NCI-H2029 treated with DMSO at 0.1 percent for 48 hours (cell line): Measurements from ENCODE around the gene RUNX2.
"Not testable (repeated sequence)": the region's sequence is repeated elsewhere in the genome, so short reads cannot be mapped to it uniquely, and the experiment has no call there.

Source experiments
- DNase-seq: peaks from one replicate; lab custom pipeline; 2025; lab: John Stamatoyannopoulos, UW

The RUNX2 gene

DNA sequence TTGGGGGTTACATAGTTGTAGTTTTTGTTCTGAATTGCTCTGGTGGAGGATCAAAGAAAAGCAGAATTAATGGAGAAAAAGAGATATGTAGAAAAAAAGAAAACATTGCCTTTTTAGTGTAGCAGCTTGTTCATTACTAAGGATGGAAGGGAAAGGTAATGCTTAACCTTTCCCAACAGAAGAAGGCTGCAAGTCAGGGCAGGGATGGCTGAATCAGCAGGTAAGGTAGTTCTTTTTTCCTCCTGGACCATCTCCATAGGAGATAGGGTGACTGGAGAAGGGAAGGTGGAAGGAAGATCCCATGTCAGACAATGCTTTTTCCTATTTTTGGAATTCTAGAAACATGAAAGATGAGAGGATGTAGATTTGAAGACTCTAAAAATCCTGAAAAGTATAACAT, 129.0 kb downstream of the RUNX2 start:
- no peak for DNase-seq

DNA sequence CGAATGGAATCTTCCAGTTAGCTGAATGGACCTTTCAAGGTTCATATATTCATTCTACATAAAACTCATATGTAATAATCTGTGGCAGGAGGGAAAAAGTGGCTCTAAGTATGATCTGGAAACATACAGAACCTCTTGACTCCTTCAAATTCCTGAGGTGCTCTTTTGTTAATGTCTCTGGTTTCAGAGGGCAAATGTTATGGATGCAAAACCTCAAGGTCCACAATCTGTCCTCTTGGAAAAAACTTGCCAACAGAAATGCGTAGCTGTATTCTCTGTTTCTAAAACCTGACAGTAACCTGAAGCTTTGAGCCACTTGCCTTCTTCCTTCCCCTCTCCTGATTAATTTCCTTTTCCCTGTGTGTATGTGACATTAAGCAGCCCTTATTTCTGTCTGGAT, 130.5 kb downstream of the RUNX2 start:
- DNase-seq, result no peak

DNA sequence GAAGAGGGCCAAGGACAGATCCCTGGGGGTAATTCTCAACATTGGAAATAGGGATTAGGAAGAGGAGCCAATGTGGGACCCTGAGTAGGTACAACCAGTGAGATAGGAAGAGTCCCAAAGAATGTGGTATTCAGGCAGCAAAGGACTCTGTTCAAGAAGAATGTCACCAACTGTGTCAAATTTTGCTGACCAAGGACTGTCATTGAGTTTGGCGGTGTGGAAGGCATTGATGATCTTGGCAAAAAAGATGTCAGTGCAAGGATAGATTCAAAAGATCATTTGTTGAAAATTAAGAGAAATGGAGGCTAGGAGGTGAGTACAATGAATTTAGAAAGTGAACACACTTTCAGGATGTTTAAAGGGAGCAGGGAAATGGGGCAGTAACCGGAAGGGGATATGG, 132.0 kb downstream of the RUNX2 start:
- no peak for DNase-seq

DNA sequence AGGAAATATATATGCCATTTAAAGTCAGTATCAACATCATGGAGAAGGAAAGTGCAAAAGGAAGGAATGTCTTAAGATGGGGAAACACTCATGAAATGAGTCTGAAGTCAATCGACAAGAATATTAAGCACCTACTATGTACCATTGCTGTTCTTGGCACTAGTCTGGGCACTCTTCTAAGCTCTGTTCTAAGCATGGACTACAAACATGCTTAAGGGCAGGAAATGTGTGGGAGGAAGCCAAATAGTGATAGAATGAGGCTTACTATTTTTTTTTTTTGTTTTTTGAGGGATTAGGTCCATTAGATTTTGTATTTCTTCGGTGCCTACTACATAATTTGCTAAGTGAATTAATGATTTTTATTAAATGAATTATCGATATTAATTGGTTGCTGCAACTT, 133.4 kb downstream of the RUNX2 start:
- DNase-seq, result no peak

DNA sequence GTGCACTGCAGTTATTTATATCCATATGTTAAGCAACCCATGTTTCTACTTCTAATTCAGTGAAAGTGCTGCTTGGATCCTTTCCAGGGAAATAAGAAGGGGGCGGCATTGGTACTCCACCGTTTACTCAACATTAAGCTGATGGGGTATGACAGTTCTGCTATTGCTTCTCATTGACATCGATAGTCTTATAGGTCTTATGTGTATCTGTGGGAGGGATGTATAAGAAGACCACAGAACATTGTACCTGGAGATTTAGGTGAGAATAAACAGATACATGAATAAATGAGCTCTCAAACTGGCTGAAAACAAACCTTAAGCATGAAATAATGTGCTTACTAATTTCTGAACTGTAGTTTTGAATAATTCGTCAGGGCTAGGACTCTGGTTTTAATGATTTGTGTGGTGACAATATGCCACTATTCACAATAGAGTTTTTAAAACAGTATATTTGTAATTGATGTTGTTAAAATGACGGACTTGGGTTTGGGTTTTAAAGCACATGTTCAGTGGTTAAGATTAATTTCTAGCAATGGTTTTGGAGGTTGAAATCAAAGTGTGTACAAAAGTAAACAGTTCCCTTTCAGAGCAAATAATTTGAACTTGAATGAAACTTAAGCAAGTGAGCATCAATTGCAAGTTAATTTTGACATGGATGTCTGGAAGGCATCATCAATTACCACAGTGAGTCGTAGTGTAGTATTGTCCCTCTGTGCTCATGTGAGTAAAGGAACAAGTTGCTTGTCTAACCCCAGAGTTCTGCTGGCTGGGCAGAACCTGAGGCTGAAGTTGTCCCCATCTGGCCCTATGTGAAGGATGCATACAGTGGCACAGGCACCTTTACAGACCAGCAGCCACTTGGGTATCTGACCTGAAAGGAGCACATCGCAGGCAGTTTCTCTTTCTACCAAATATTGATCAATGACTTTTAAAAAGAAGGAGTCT, 134.3 kb downstream of the RUNX2 start:
- DNase-seq, result no peak

DNA sequence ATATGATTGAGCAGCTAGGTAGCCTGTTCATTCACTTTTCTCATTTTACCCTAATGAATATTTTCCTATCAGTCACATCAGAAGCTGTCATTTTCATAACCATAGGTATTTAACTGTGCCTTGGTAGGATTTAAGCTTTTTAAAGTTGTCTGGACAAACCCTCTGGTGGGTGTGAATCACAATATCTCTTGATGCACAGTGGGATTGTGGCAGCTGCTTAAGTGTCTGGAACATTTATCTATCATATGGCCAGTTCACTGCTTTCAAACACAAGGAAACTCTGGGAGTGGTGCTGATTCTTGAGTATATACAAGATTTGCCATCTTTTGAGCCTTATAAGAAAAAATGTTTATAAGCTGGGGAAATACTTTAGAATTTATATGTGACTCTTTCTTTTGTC, 136.6 kb downstream of the RUNX2 start:
- DNase-seq, result no peak

DNA sequence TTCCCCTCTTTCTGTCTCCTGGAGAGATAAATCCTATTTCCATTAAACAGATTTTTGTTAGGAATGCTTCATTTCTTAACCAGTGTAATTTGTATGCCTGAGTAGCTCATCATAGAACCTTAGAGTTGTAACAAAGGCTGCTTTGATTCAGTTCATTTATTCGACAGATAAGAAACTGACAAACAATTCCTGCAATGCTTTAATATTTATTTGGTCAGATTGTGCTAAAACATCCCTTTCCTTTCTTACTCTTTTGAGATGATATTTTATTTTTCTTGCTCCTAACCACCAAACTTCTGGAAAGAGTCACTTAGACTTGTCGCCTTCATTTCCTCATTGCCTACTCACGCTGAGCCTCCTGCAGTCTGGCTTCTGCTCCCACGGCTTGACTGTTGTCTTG, 138.6 kb downstream of the RUNX2 start:
- no peak for DNase-seq

DNA sequence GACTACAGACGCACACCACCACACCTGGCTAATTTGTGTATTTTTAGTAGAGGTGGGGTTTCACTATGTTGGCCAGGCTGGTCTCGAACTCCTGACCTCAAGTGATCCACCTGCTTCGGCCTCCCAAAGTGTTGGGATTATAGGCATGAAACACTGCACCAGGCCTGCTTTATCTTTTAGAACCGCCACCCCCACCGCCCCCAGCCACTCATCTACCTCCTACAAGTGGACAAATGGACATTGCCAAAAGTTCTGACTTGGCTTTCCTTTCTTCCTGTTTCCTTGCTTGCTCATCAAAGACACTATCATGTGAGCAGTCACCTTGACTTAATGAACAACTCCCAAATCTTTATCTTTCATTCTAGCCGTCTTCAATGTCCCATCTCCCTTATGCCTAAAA, 139.3 kb downstream of the RUNX2 start:
- not testable (repeated sequence) for DNase-seq

DNA sequence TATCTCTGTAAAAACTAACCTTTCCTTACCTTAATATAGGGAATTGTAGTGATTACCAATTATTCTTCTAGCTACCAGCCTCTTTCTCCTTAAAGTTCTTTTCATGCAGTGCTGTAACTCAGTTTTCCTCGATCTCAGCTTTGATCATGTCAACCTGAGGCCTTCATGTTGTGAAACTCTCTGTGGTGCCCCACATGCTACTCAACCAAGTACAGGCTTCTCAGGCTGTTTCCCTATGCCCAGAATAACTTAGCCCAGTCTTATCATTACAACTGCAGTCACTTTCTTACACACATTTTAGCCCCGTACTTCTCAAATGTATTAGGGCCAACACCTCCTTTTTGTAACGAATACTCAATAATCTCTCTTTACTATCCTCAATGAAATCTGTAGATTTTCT, 139.7 kb downstream of the RUNX2 start:
- DNase-seq, result no peak

DNA sequence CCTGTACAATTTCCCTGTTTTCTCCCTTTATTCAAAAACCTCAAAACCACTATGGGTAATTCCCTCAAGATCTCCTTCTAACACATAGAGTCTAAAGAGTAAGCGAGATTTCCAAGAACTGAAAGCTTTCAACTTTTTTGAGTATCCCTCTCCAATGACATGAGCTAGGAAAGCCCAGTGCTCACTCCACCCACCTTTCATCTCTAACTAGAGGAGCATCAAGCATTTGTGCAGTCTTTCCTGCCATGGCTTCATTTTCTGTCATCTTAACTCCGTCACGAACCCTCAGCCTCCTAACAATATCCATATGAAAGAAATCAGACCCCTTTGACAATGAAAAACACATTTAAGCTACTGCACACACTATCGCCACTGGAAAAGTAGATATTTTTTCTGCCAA, 141.5 kb downstream of the RUNX2 start:
- DNase-seq, result no peak

DNA sequence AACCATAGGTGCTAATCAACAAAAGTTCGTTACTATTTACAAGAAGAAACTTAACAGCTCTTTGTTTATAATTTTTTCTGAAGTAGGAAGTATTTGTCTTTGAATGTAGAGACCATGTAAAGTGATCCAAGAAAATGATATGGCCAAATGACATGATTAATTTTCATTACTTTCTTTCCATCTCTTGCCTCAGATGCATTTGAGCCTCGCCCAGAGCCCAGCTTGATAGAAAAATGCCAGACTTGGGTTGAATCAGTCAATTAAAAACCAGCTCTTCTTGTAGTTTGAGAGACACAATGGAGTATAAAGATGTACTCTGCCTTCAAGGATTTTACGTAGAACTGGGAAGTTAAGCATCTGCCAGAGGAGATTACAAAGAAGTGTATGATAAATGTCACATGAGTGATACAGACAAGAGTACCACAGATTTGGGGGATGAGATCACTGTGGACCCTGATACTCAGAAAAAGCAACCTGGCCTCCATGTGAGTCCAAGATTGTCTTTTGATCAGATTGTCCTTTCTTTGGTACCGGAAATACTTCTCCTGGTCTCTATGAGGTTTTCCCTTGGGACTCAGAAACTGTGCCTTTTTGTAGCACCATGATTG, 142.1 kb downstream of the RUNX2 start:
- no peak for DNase-seq

DNA sequence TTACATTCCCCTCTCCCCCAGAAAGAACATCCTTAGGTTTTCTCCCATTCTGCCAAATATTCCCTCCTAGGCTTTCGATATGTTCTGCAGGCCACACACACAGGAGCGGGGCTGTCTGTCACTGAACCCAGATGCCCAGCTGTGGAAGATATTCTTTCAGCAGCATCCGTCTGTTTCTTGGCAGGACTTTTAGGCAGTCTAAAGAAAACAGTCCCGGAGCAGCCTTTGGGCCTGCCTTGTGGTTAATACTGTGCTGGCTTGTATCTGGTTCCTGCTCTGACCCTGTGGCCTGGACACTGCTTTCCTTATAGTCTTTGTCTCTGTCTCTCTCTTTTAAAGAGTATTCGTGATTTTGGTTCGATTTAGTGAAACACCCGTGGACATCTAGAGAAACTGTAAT, 144.3 kb downstream of the RUNX2 start:
- DNase-seq, result no peak

DNA sequence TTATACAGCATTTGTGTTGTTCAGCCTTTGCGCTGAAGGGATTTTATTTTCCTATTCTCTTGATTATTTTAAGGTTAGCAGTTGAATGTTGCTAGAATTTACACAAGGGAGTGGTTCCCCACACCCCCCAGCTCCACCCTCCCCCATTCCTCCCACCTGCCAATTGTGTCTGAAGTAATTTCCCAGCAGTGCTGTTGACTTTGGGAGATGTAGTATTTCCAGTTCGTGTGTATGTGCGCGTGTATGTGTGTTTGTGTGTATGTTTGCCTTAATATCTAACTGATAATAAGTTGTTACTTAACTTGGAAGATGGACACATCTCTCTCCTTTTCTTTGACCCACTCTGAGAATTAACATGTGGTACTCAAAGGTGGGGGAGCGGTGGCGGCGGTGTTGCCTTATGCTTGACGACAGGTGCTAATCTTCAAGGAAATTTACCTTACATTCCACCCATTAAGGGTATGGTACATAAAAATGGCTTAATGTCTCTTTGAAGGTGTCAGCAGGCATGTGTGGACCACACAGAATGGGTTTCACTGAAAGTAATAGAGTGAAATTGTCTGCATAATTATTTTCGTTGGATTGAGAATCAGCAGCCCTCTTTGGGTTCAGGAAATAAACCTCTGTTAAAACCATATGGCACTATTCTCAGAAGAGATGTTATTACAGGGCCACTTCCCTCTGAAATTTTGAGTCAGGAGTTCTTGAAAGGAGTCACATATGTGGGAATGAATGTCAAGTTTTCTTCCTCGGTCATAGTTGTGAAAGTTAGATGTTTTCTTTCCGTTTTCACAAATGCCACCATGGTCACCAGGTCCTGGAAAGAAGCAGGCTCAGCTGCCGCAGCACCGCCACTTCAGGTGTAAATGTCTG, 145.2 kb downstream of the RUNX2 start:
- DNase-seq, result no peak

DNA sequence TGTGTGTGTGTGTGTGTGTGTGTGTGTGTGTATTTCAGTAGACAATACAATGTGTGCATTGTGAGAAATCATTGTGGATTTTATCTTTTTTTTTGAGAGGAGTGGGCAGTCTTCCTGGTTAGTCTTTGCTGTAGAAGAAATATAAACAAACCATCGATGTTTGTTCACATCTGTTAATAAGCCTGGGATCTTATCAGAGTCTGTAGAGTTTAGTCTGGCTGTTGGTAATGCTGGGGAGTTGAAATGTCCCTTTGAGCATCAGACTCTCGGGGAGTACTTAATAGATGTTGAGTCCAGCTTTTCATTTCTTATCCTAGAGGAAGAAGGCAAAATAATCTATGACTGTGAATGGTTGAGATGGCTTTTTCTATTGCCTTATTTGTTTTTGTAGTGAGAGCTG, 146.2 kb downstream of the RUNX2 start:
- no peak for DNase-seq

DNA sequence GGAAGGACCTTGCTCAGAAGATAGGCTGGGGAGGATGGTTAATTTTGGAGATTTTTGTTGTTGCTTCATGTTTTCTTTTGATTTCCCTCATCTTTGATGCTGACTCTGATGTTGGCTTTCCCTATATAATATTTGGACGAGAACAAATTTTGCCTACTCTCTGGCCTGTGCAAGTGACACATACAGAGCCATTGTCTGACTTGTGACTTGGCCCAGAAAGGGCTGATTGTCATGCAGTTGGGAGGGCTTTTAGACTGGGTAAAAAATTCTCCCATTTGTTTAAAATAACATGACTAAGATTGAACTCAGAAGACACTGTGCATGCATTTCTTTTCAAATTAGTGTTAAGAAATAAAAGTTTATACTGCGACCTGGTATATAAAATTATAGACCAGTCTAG, 148.2 kb downstream of the RUNX2 start:
- DNase-seq, result no peak

DNA sequence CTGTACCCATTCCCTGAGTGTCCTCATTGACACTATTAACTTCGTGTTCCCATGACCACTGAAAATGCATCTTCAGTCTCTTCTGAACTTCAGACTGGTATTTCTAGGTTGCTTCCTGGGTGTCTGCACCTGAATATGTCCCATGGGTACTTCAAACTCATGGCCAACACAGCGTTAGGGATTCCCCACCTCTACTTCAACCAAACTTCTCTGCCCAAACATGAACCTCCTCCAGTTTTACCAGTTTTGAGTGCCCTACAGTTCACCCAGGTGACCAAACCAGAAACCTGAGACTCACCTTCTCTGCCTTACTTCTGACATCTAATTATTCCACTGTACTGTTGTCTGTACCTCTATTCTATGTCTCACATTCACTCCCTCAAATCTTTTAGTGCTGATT, 149.1 kb downstream of the RUNX2 start:
- no peak for DNase-seq

DNA sequence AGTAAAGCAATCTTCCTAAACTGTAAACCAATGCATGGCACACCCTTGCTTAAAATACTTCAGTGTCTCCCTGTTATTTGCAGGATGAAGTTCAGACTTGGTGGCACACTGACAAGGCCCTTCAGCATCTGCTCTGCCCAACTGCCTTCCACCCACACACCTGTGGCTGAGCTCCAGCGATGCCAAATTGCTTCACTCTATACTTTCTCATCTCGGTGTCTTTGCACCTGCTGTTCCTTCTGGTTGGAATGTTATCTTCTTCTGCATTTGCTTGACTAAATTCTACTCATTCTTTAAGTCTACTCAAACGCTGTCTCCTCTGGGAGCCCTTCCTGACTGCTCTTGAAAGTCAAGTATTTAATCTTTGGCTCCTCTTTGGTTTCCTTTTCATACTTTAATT, 149.7 kb downstream of the RUNX2 start:
- no peak for DNase-seq

DNA sequence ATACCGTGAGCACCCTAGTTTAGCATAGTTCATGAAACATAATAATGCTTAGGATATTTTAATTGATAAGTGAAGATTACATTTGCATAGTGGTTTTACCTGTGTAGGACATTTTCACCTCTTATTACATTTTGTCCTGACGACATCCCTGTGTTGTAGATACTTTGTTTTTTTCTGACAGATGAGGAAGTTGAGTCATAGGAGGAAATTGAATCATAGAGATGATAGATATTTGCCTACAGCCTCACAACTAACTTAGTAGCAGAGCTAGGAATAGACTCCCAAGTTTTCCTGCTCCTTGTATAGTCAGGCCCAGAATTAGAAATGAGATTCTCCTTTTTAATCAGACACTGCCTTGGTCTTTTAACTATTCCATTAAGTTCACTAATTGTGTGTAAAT, 150.1 kb downstream of the RUNX2 start:
- no peak for DNase-seq

DNA sequence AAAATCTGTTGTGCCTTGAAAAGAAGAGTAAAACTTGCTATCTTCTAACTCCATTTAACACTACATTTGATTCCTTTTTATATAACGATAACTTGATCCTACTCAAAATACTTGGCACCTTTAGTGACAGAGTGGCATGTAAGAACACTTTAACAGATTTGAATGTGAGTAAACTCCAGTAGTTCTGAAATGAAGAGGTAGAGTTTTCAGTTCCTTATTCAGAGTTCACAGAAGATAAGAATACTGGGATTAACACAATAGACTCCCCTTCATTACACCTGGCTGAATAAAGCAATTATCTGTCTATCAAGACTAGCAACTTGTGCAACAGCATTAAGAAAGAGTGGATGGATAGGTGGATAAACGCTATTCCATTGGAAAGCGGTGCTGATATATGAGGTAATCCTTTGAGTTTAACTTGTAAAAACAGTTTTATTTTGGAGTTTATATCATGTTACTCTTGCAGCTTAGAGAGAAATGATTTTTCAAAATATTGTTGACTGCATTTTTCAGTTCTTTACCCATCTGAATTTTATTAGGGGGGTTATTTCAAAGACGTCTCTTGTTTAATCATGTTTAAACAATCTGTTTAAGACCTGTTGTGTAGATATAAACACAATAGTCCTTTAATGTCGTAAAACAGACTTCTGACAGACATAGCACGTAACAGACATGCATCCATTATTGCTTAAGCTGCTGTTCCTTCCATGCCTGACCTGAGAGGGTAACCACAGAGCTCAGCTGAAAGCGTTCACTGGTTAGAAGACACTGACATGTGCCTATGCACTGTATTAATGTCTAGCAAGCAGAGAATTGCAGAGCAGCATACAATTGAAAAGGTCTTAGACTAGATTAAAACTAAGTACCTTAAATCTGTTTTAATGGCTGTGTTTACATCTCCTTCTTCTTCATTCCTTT, 152.0 kb downstream of the RUNX2 start:
- no peak for DNase-seq

DNA sequence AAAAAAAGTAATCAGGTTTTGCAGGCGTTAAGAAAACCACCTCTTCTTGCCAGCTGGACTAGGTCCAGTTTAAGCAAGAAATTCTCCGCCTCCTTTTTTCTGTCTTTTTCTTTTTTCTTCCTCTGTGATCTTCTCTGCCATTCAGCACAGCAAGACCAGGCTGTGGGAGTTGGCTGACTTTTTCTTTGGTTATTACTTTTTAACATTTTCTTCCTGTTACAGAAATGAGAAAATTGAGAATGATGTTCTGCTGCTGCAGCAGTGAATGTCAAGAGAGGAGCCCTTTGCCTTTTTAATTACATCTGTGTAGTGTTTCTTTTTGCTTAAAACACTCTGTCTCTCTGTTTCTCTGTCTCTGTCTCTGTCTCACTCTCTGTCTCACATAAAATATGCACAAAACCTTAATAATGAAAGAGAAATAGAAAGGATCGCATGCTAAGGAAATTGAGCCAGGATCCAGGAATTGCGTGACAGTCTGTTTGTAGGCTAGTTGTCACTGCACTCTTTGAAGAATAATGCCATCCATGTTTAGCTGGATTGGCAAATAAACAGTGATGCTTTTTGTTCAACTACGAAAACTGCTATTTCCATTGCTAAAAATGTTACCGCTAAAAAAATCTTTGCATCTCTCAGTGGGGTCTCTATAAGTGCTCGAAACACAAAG, 152.8 kb downstream of the RUNX2 start:
- no peak for DNase-seq

DNA sequence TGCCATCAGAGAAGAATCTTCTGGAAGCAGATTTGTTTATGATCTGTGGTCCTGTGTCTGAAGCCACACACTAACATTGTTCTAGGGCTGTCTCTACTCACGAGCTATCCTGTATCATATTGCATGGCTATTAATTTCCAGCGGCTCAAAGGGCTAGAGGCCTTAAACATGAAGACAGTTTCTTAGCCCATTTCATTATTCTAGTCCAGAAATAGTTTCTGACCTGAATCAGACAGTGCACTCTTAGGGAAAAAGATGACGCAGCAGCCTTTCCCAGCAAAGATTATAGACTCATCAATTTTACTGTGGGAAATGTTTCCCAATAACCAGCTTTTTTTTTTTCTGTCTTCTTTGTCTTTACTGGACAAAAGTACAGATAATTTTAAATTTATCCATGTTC, 154.9 kb downstream of the RUNX2 start:
- no peak for DNase-seq
